22Rv1 (cell line): Measurements from ENCODE around the gene CACNA1C.

Experiments
- H3K27ac ChIP-seq: fragments of 450-650 bp; 2 replicates; pipeline ENCODE4 v1.5.1; 2017
- ZFX ChIP-seq: fragments of 450-650 bp; IDR thresholded peaks from 2 replicates; pipeline ENCODE4 v1.6.1; 2017; ENCODE audit warnings: antibody characterized with exemption, borderline replicate concordance
- TF ChIP-seq, protein P1 (sequence below): fragments of 450-650 bp; IDR thresholded peaks from 2 replicates; pipeline ENCODE4 v1.5.1; 2017; ENCODE audit warnings: mild to moderate bottlenecking

Gene CACNA1C

DNA sequence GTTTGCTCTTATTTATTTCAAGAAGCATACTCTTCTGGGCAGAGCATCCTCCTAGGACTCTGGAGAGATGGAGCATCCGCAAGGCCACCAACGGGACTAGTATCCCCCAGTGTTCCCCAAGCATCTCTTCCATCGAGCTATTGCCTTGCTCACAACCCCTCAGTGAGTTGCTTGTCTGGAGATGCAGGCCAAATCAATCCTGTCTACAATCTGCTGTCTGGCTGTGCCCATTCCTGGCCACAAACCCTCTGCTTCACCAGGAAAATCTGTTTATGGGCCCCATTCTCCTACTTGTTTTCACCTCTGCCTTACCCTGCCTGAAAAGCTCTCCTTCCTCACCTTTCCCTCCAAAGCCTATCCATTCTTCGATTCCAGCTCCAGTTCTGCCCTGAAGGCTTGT is 219.2 kb downstream of the CACNA1C start:
- TF ChIP-seq, protein P1, sequence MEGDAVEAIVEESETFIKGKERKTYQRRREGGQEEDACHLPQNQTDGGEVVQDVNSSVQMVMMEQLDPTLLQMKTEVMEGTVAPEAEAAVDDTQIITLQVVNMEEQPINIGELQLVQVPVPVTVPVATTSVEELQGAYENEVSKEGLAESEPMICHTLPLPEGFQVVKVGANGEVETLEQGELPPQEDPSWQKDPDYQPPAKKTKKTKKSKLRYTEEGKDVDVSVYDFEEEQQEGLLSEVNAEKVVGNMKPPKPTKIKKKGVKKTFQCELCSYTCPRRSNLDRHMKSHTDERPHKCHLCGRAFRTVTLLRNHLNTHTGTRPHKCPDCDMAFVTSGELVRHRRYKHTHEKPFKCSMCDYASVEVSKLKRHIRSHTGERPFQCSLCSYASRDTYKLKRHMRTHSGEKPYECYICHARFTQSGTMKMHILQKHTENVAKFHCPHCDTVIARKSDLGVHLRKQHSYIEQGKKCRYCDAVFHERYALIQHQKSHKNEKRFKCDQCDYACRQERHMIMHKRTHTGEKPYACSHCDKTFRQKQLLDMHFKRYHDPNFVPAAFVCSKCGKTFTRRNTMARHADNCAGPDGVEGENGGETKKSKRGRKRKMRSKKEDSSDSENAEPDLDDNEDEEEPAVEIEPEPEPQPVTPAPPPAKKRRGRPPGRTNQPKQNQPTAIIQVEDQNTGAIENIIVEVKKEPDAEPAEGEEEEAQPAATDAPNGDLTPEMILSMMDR: no peak
- no peak for TF ChIP-seq ZFX
- H3K27ac ChIP-seq: no peak overlapping the region

DNA sequence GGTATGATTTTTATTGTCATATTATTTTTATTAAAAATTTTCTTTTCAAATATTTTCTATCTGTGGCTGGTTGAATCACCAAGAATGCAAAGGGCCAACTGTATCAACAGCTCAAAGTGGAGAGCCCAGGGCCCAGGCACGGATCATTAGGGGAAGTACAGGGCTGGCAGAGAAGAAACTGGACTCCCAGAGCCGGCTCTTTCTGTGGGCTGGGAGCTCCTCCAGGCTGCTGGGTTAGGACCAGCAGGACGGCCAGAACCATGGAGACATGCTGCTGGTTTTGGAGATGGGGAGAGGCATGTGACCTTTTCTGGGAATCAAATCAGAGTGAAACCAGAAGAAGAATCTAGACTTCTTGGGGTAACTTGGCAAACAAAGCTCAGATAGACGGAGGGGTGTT is 220.5 kb downstream of the CACNA1C start:
- TF ChIP-seq, protein P1: no peak
- TF ChIP-seq ZFX: no peak
- no peak overlapping the region for H3K27ac ChIP-seq

GRCh38 chr12:2273751-2274150 is 221.0 kb downstream of the CACNA1C start:
- H3K27ac ChIP-seq: no peak overlapping the region
- TF ChIP-seq ZFX: no peak
- TF ChIP-seq, protein P1: no peak

- no peak for TF ChIP-seq ZFX
- TF ChIP-seq, protein P1: no peak
- no peak overlapping the region for H3K27ac ChIP-seq
Observed at GRCh38 chr12:2274733-2275132, 221.9 kb downstream of the CACNA1C start.

- no peak overlapping the region for H3K27ac ChIP-seq
- TF ChIP-seq, protein P1: no peak
- TF ChIP-seq ZFX: no peak
Observed at GRCh38 chr12:2276288-2277033, 223.7 kb downstream of the CACNA1C start.

GRCh38 chr12:2277492-2278155 is 224.8 kb downstream of the CACNA1C start:
- H3K27ac ChIP-seq: no peak overlapping the region

DNA sequence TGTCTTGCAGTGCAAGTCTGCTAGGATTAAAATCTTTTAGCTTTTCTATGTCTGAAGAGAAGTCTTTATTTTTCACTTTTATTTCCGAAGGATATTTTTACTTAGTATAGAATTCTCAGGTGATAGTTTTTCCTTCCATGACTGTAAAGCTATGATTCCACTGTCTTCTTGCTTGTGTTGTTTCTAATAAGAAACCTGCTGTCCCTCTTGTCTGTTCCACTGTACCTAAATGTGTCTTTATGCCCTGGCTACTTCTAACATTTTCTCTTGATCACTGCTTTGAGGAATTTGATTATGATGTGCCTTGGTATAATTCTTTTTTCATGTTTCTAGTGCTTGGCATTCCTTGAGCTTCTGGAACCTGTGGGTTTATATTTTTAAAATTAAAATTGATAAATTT is 228.7 kb downstream of the CACNA1C start:
- no peak overlapping the region for H3K27ac ChIP-seq
- TF ChIP-seq, protein P1: no peak
- TF ChIP-seq ZFX: no peak

More at GRCh38 chr12:2277492-2278155, 224.8 kb downstream of the CACNA1C start:
- TF ChIP-seq ZFX: no peak
- TF ChIP-seq, protein P1: no peak
